AG09319 (cell line): ENCODE data around the gene CARD9.

ENCODE experiments used
- DNase-seq: peaks from one replicate; pipeline ENCODE4 v3.0.0-alpha.2; 2010; ENCODE audit warnings: low read depth; ENCODE audit errors: extremely low read depth
- TF ChIP-seq, protein P1 (sequence below): IDR thresholded peaks from 2 replicates; pipeline ENCODE4 v1.5.1; 2011; ENCODE audit warnings: low read depth, mild to moderate bottlenecking, inconsistent platforms, low read length, moderate library complexity

CARD9 gene

DNA sequence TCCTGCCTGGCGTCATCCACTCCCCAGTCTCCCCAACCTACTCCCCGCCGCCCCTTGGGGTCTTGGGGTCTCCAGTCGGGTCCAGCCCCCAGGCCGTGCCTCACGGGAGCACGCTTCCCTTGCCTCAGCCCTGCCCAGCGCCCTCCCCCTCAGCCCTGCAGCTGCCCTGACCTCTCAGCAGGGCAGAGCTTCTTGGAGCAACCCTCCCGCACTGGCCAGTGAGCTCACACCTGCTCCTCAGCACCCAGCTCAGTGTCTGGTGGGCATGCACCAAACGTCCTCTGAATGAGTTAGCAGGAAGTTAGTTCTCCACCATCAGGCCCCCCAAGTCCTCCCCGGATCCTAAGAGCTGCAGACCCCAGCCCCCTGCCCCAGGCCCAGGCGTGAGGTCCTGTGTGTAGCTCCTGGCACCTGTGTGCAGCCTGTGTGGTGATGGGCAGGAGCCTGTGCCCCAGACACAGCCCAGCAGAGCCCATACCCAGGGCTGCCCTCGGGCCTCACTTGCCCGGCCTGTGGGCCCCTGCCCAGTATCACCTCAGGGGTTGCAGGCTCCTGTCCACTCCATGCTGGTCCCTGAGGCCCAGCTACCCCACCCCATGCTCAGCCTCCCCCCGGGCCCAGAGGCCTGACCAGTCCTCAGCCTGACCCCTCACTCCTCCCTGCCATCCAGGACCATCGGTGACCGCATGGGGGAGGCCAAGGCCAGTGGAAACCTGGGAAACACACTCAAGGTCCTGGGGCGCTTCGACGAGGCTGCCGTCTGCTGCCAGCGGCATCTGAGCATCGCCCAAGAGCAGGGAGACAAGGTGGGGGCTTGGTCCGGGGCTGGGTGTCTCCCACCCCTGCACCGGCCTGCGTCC lies 37.9 kb downstream of the CARD9 start:
- TF ChIP-seq, protein P1, sequence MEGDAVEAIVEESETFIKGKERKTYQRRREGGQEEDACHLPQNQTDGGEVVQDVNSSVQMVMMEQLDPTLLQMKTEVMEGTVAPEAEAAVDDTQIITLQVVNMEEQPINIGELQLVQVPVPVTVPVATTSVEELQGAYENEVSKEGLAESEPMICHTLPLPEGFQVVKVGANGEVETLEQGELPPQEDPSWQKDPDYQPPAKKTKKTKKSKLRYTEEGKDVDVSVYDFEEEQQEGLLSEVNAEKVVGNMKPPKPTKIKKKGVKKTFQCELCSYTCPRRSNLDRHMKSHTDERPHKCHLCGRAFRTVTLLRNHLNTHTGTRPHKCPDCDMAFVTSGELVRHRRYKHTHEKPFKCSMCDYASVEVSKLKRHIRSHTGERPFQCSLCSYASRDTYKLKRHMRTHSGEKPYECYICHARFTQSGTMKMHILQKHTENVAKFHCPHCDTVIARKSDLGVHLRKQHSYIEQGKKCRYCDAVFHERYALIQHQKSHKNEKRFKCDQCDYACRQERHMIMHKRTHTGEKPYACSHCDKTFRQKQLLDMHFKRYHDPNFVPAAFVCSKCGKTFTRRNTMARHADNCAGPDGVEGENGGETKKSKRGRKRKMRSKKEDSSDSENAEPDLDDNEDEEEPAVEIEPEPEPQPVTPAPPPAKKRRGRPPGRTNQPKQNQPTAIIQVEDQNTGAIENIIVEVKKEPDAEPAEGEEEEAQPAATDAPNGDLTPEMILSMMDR: no peak
- DNase-seq: no peak

DNA sequence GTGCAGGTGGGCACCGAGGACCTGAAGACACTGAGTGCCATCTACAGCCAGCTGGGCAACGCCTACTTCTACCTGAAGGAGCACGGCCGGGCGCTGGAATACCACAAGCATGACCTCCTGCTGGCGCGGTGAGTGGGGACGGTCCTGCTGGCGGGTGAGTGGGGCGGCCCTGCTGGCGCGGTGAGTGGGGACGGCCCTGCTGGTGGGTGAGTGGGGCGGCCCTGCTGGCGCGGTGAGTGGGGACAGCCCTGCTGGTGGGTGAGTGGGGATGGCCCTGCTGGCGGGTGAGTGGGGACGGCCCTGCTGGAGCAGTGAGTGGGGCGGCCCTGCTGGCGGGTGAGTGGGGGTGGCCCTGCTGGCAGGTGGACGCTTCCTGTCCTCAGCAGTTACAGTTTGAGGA lies 38.9 kb downstream of the CARD9 start:
- TF ChIP-seq, protein P1: no peak
- DNase-seq: no peak

DNA sequence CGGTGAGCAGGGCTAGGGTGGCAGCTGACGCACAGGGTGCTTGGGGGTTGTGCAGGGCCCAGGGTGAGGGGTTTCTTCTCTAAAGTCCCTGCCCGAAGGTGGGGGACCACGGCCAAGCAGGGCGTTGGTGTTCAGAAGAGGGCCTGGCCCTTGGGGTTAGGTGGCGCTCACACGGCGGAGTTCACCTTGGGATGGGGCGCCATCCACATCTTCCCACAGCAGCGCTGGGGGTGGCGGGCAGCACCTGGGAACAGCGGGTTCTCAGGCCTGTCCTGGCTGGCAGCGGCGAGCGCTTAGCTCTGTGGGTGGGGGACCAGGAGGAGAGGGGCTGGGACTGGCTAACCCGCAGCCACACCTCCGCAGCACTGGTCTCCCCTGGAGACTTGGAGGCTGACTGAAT lies 40.0 kb downstream of the CARD9 start:
- TF ChIP-seq, protein P1: no peak
- DNase-seq: no peak

DNA sequence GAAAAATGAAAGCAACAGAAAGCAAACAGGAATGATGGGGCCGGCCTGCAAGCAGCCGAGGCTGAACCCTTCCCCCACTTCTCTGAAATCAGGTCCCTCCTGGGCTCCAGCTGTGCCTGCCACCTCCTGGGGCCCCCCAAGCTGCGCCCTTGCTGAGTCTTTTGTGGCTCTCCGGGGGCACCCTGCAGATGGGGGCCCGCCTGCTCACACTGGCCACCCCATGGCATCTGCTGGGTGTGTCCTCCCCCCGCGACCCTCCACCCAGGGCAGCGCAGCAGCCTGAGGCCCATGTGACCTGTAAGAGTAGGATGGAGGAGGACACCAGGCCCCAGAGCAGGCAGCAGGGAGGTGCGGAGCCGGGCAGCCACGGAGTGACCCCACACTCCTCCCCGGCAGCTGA lies 40.4 kb downstream of the CARD9 start:
- TF ChIP-seq, protein P1: no peak
- DNase-seq: no peak

DNA sequence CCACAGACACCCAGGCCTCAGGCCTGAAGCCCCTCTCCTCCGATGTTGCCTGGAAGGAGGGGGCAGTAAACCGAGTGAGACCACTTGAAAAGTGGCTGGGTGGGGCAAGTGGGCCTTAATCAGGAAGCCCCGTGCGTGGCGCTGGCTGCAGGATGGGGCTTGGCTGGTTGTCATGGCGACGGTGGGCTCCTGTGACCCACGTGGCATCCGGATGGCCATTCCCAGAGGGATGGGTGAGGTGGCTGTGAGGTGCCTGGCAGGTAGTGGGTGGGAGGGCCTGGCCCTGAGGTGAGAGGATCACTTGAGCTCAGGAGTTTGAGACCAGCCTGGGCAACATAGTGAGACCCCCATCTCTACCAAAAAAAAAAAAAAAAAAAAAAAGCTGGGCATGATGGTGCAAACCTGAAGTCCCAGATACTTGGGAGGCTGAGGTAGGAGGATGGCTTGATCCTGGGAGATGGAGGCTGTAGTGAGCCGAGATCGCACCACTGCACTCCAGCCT lies 40.9 kb downstream of the CARD9 start:
- DNase-seq: no peak
- TF ChIP-seq, protein P1: no peak

DNA sequence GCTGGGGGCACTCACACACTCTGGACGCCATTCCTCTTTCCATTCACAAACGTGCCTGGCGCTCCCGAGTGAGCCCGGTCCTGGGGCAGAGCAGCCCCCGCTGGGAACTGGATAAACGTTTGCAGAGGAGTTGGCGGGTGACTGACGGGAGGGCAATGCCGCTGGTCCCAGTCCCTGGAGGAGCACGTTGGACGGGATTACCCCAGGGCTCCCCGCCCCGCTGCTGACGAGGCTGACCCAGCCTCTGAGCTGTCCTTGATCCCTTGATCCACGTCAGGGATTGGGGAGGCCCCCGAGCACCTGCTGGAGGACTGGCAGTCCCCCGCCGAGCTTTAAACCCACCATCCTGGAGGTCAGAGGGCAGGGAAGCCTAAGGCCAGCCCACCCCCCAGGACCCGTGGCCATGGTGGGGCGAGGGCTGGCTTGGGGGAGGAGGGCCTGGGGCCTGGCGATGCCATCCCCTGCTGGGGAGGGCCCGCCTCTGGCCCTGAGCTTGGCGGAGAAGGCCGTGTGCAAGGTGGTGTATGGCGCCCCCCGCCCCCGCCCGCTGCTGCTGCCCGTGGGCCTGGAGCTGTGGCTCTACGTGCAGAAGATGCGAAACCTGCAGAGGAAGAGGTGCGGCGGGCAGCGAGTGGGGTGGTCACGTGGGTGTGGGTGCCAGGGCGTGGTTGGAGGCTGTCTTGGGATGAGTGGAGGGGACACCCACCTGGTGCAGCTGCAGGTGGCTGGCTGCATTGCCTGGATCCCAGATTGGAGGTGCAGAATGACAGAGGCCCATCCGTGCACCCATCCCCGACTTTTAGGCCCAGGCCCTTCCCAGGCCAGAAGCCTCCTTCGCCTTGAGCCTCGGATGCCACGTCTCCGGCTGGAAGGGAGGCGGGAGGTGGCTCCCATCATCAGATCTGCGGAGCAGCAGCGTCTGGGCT lies 41.6 kb downstream of the CARD9 start:
- TF ChIP-seq, protein P1: no peak

DNA sequence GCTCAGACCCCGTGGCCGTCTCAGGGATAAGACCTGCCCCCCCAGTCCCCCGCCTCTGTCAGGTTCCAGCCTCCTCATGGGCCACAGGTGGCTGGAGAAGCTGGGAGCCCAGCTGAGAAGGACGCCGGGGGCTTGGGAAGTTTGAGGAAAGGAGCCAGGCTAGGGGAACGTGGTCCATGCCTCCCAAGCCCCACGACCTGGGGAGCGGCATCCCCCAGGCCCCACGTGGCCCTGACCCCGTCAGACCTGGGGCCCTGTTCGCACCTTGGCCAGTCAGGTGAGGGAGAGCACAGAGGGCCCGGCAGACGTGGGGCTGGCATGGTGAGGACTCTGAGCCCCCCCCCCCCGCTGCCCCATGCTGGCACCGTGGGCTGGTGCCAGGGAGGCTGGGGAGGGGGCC lies 42.4 kb downstream of the CARD9 start:
- no peak for DNase-seq
- TF ChIP-seq, protein P1: no peak

More for the DNA sequence above, 41.6 kb downstream of the CARD9 start:
- no peak for DNase-seq
